Measurements from ENCODE around the gene FAM131A. TPM values are rescaled to one million over a fixed set of nuclear protein-coding genes. Genes with fewer than 3 reads are reported as not detected.

The FAM131A gene
- total and polyA plus RNA-seq, 9 of the 15 experiments (the other 6 are each of a cell fraction or from before 2014, with no cell fraction given): 0.48 to 11.1 (median 4.3) TPM

- no peak for TF ChIP-seq ZNF253 (CRISPR knock-in tag; conservative IDR thresholded peaks at IDR 0.05)
- no peak for TF ChIP-seq ZNF146 (CRISPR knock-in tag; IDR thresholded peaks at IDR 0.05; ENCODE audit: unreplicated experiment)
- no peak for TF ChIP-seq ZNF277 (CRISPR knock-in tag; IDR thresholded peaks at IDR 0.05; ENCODE audit: borderline replicate concordance)
- no peak for TF ChIP-seq ZNF224 (CRISPR knock-in tag; IDR thresholded peaks at IDR 0.05)
- TF ChIP-seq ELF4 (CRISPR knock-in tag; IDR thresholded peaks at IDR 0.05): no peak
- no peak for TF ChIP-seq ZNF23 (CRISPR knock-in tag; IDR thresholded peaks at IDR 0.05)
- TF ChIP-seq ZNF507 (tag; conservative IDR thresholded peaks at IDR 0.05): no peak
- TF ChIP-seq ADNP (tag; IDR thresholded peaks at IDR 0.05): no peak
- TF ChIP-seq RBM17 (IDR thresholded peaks at IDR 0.05; ENCODE audit: borderline replicate concordance, low read depth, low read length): no peak
- TF ChIP-seq ATF3 (IDR thresholded peaks at IDR 0.05): peak; percentile 95
- peak; percentile 82 for TF ChIP-seq ATF3 (CRISPR knock-in tag; conservative IDR thresholded peaks at IDR 0.05)
- TF ChIP-seq POLR2G (IDR thresholded peaks at IDR 0.05; ENCODE audit: low read depth, low read length): peak; percentile 93
- no peak for TF ChIP-seq E2F3 (CRISPR knock-in tag; IDR thresholded peaks at IDR 0.05)
- TF ChIP-seq SUPT5H (IDR thresholded peaks at IDR 0.05): peak; percentile 89
- no peak for TF ChIP-seq BHLHE40 (IDR thresholded peaks at IDR 0.05; ENCODE audit: low read length)
- TF ChIP-seq XRCC5 (IDR thresholded peaks at IDR 0.05; ENCODE audit: low read depth, low read length): no peak
- no peak for TF ChIP-seq SAFB2 (IDR thresholded peaks at IDR 0.05; ENCODE audit: borderline replicate concordance, low read depth, low read length, severe bottlenecking)
- TF ChIP-seq FOSL1 (tag; conservative IDR thresholded peaks at IDR 0.05): no peak
- no peak for TF ChIP-seq ZNF121 (CRISPR knock-in tag; conservative IDR thresholded peaks at IDR 0.05)
- no peak for TF ChIP-seq ZBTB11 (CRISPR knock-in tag; IDR thresholded peaks at IDR 0.05)
- peak; percentile 59 for TF ChIP-seq TFAP4 (CRISPR knock-in tag; IDR thresholded peaks at IDR 0.05; ENCODE audit: borderline replicate concordance)
- no peak for TF ChIP-seq FOXJ2 (tag; IDR thresholded peaks at IDR 0.05)
Measured at GRCh38 chr3:184335661-184336546, 1.5 kb upstream of the FAM131A start (continued).
